Transverse colon (tissue), 3 donors: ENCODE results near the gene PRR5L.

ENCODE experiments used
- CTCF ChIP-seq, 5 experiments: fragments of 200-600 bp in 3 of 5; fragments of 450-650 bp in 2 of 5; sonication (generic) in 3 of 5; IDR thresholded peaks; 1 replicate in 2 of 5; 2 replicates in 3 of 5; pipeline ENCODE4 v1.5.1; 2016 to 2017; ENCODE audit warnings: antibody characterized with exemption in 5 of 5, inconsistent platforms in 3 of 5, mild to moderate bottlenecking in 2 of 5, moderate library complexity in 1 of 5
- POLR2A ChIP-seq: fragments of 450-650 bp; IDR thresholded peaks from one replicate; pipeline ENCODE4 v1.6.1; 2016; ENCODE audit warnings: antibody characterized with exemption, mild to moderate bottlenecking, moderate library complexity

GRCh38 chr11:36358436-36358835, 62.3 kb downstream of the PRR5L start:
- no peak for TF ChIP-seq POLR2A
- TF ChIP-seq CTCF (IDR thresholded peaks at IDR 0.05) = peak in 1 of 5 experiments; percentile 24
